GM12878 (cell line): ENCODE results near the gene RBX1. TPM values are rescaled to one million over a fixed set of nuclear protein-coding genes. Genes with fewer than 3 reads are reported as not detected.
"Not testable (repeated sequence)": the region's sequence is repeated elsewhere in the genome, so short reads cannot be mapped to it uniquely, and the experiment has no call there.

Source experiments
- ATAC-seq: fragments of 200-7000 bp; cut with Tn5 transposase; 3 replicates; pipeline ENCODE4 v1.9.1; 2020; ENCODE audit warnings: mild to moderate bottlenecking, moderate library complexity
- BruUV-seq: library from RNA; stranded (reverse); fragments of 400-500 nt; replicated peaks from 2 replicates; lab custom pipeline; 2021; lab: Mats Ljungman, UMichigan
- CTCF ChIA-PET: fragments of 300-600 bp; sonication (Branson Sonifier 250); formaldehyde crosslinking; extraction: SDS; loops from one replicate; lab custom pipeline; 2021; ENCODE audit warnings: inconsistent platforms; lab: Yijun Ruan, JAX
- POLR2A ChIA-PET: fragments of 350-600 bp; formaldehyde crosslinking; extraction: SDS; loops from one replicate; lab custom pipeline; 2021; ENCODE audit warnings: inconsistent platforms; lab: Charles Lee
- RAD21 ChIA-PET: fragments of 300-600 bp; sonication (Branson Sonifier 250); formaldehyde crosslinking; loops from one replicate; lab custom pipeline; 2023; ENCODE audit warnings: antibody characterized with exemption; ENCODE audit not compliant: unreplicated experiment; lab: Charles Lee
- SMC1A ChIA-PET: fragments of 300-600 bp; sonication (Branson Sonifier 250); formaldehyde crosslinking; loops from one replicate; lab custom pipeline; 2023; ENCODE audit not compliant: unreplicated experiment, uncharacterized antibody; lab: Charles Lee
- DNase-seq: peaks from one replicate; pipeline ENCODE4 v3.0.0-alpha.2; 2011; ENCODE audit warnings: low read depth, low spot score
- FAIRE-seq: peaks from 3 replicates; lab custom pipeline; 2011; peaks lifted over from hg19 to GRCh38; lab: Jason Lieb, UNC
- H2AFZ ChIP-seq: 2 replicates; pipeline ENCODE4 v1.6.0; 2011; ENCODE audit warnings: low read depth, low read length, control low read depth; ENCODE audit not compliant: control insufficient read depth
- H3K27ac ChIP-seq: 2 replicates; pipeline ENCODE4 v1.5.1; 2011; ENCODE audit warnings: control low read depth; ENCODE audit not compliant: control insufficient read depth, insufficient read depth
- H3K27me3 ChIP-seq, 2 experiments: replicated peaks in 1 of 2; 2 replicates each; pipeline versions ENCODE4 v1.6.0 to v1.6.1; 2011; ENCODE audit warnings: low read length in 1 of 2; ENCODE audit not compliant: control insufficient read depth in 2 of 2, insufficient read depth in 2 of 2
- H3K36me3 ChIP-seq, 2 experiments: 2 replicates each; pipeline ENCODE4 v1.5.1; 2011; ENCODE audit warnings: low read length in 1 of 2; ENCODE audit not compliant: control insufficient read depth in 2 of 2, insufficient read depth in 2 of 2
- H3K4me1 ChIP-seq: 2 replicates; pipeline ENCODE4 v1.6.1; 2011; ENCODE audit warnings: mild to moderate bottlenecking, low read length, moderate library complexity, mixed read lengths; ENCODE audit not compliant: control insufficient read depth, insufficient read depth
- H3K4me2 ChIP-seq: 2 replicates; pipeline ENCODE4 v1.6.0; 2011; ENCODE audit warnings: control low read depth; ENCODE audit not compliant: control insufficient read depth, insufficient read depth
- H3K4me3 ChIP-seq: fragments of 200-600 bp; sonication (generic); 2 replicates; pipeline ENCODE4 v1.5.1; 2016
- H3K79me2 ChIP-seq: 2 replicates; pipeline ENCODE4 v1.6.0; 2011; ENCODE audit warnings: low read length; ENCODE audit not compliant: control insufficient read depth, insufficient read depth
- H3K9ac ChIP-seq: 2 replicates; pipeline ENCODE4 v1.8.0; 2011; ENCODE audit warnings: low read length, control low read depth, mixed read lengths; ENCODE audit not compliant: control insufficient read depth, insufficient read depth
- H3K9me3 ChIP-seq: replicated peaks from 3 replicates; pipeline ENCODE4 v1.5.1; 2011; ENCODE audit warnings: mild to moderate bottlenecking, low read length; ENCODE audit not compliant: control insufficient read depth, insufficient read depth
- H4K20me1 ChIP-seq: 2 replicates; pipeline ENCODE4 v1.6.0; 2011; ENCODE audit not compliant: control insufficient read depth, insufficient read depth
- BMI1 ChIP-seq: fragments of 450-650 bp; IDR thresholded peaks from 2 replicates; pipeline ENCODE4 v1.6.1; 2016; ENCODE audit warnings: mild to moderate bottlenecking, moderate library complexity, borderline replicate concordance
- POLR2AphosphoS2 ChIP-seq: IDR thresholded peaks from 2 replicates; pipeline ENCODE4 v1.6.1; 2011; ENCODE audit warnings: low read depth, mild to moderate bottlenecking, low read length, improper control_type of control experiment, moderate library complexity
- WGBS: methylation state at CpG from one replicate; pipeline ENCODE4 v1.1.6; 2016; ENCODE audit warnings: low lambda C conversion rate; ENCODE audit not compliant: insufficient replicate concordance, insufficient coverage; ENCODE audit errors: missing lambda C conversion rate; 5-methylcytosine and 5-hydroxymethylcytosine counted together
- in situ Hi-C: fragments of 300-500 bp; cut with MboI; formaldehyde crosslinking; loops from 9 replicates; pipeline ENCODE4 v1.14.3; 2018; ENCODE audit warnings: mixed read lengths
- intact Hi-C: fragments of 100-400 bp; cut with micrococcal nuclease; formaldehyde crosslinking; loops from one replicate; pipeline ENCODE4 v1.14.2; 2022; ENCODE audit not compliant: unreplicated experiment
- polyA plus RNA-seq, 11 experiments: library from polyadenylated mRNA; depleted of rRNA in 4 of 11; unstranded in 6 of 11; stranded (reverse) in 5 of 11; fragments of >200 nt; fragmentation: Nextera tagmentation in 4 of 11; fragmentation: Illumina TruSeq in 1 of 11; extraction: Ambion mirVana in 4 of 11; extraction: Trizol in 1 of 11; gene quantifications; 1 replicate in 1 of 11; 2 replicates in 10 of 11; pipeline versions ENCODE4 v1.2.1 to v1.2.3, GENCODE V29; 2011 to 2016; ENCODE audit warnings: inconsistent platforms in 2 of 11, missing spikeins in 2 of 11, low read depth in 1 of 11
- total RNA-seq, 4 experiments: library from RNA; depleted of rRNA in 3 of 4; stranded (reverse); fragments of >200 nt in 3 of 4; fragmentation: Illumina TruSeq in 1 of 4; extraction: Trizol in 1 of 4; gene quantifications; 2 replicates each; pipeline versions ENCODE4 v1.2.1 to v1.2.3, GENCODE V29; 2013 to 2021

The RBX1 gene
- total and polyA plus RNA-seq, 10 of the 15 experiments (the other 5 are each of a cell fraction or from before 2014, with no cell fraction given): 71.2 to 468 (median 184) TPM

GRCh38 chr22:41001722-41002122 lies 50.5 kb downstream of the RBX1 start:
- no TSS peak for BruUV-seq

GRCh38 chr22:41002386-41002785 lies 51.2 kb downstream of the RBX1 start:
- H3K27ac ChIP-seq, H4K20me1 ChIP-seq, H3K4me3 ChIP-seq, ATAC-seq, DNase-seq, H3K79me2 ChIP-seq, FAIRE-seq, H3K4me1 ChIP-seq, BruUV-seq, intact Hi-C loops, H2AFZ ChIP-seq, H3K9ac ChIP-seq, in situ Hi-C loops, H3K36me3 ChIP-seq, H3K4me2 ChIP-seq, H3K27me3 ChIP-seq, H3K9me3 ChIP-seq: not testable (repeated sequence)
- SMC1A ChIA-PET: interaction anchor here (1.2 to 2.0 kb wide), 2 partner anchors 50 to 79 kb away, joined by 3 to 4 read pairs; no protein-coding TSS in a partner anchor
- CTCF ChIA-PET: interaction anchor here (0.6 to 1.4 kb wide), 3 partner anchors 27 to 37 kb away, joined by 3 read pairs; no protein-coding TSS in a partner anchor
- POLR2A ChIA-PET: interaction anchor here (0.6 kb wide), 1 partner anchor 66 kb away, joined by 3 read pairs; no protein-coding TSS in a partner anchor
- 65% methylated on average over 11 of the region's 11 CpGs for WGBS
- RAD21 ChIA-PET: interaction anchor here (0.8 kb wide), 1 partner anchor 235 kb away, joined by 3 read pairs; no protein-coding TSS in a partner anchor

More at GRCh38 chr22:41001722-41002122, 50.5 kb downstream of the RBX1 start:
- H2AFZ ChIP-seq: no peak overlapping the region
- H3K4me2 ChIP-seq: no peak overlapping the region
- CTCF ChIA-PET: interaction anchor here (0.6 to 1.2 kb wide), 2 partner anchors 10 to 457 kb away, joined by 3 to 4 read pairs; no protein-coding TSS in a partner anchor
- no peaks in the 10 kb centered on the region for H3K79me2 ChIP-seq
- no peak for DNase-seq
- no peak overlapping the region for H3K27ac ChIP-seq
- H3K4me1 ChIP-seq: no peaks in the 10 kb centered on the region
- H3K4me3 ChIP-seq: no peak overlapping the region
- 48% methylated on average over 1 of the region's 1 CpG for WGBS
- H3K27me3 ChIP-seq: no peaks in the 10 kb centered on the region
- no peak overlapping the region for H3K9ac ChIP-seq
- no peaks in the 10 kb centered on the region for H3K36me3 ChIP-seq
- intact Hi-C loops: no loop called here
- FAIRE-seq: no peak
- in situ Hi-C loops: no loop called here
- RAD21 ChIA-PET: interaction anchor here (1.1 to 1.2 kb wide), 2 partner anchors 167 to 236 kb away, joined by 3 to 5 read pairs; no protein-coding TSS in a partner anchor
- POLR2A ChIA-PET: interaction anchor here (0.9 kb wide), 1 partner anchor 21 kb away, joined by 4 read pairs; no protein-coding TSS in a partner anchor
- no peaks in the 10 kb centered on the region for H4K20me1 ChIP-seq
- H3K9me3 ChIP-seq: no peaks in the 10 kb centered on the region
- TF ChIP-seq POLR2AphosphoS2 (no peak), BMI1 (0 out of 2 replicates have a peak, but pooled peaks have one; percentile 40)
- TF ChIP-seq, all 136 proteins: peak for 1
- no peak for ATAC-seq
- SMC1A ChIA-PET: interaction anchor here (0.6 kb wide), 1 partner anchor 1720 kb away, joined by 3 read pairs; no protein-coding TSS in a partner anchor
